Measurements from ENCODE around the gene CCDC24. TPM values are rescaled to one million over a fixed set of nuclear protein-coding genes. Genes with fewer than 3 reads are reported as not detected.

Gene CCDC24
- total RNA-seq, 1 donor from 2014 or later = 0.89 TPM

Other genes starting within 250 kb of the CCDC24 start
- 0.49 TPM for gene ARTN, start 57.8 kb upstream of the CCDC24 start, total RNA-seq
- gene IPO13, start 44.6 kb upstream of the CCDC24 start, total RNA-seq = 56.9 TPM
- 14.8 TPM for gene DPH2, start 21.6 kb upstream of the CCDC24 start, total RNA-seq
- 84.5 TPM for gene ATP6V0B, start 16.6 kb upstream of the CCDC24 start, total RNA-seq
- gene B4GALT2, start 12.4 kb upstream of the CCDC24 start, total RNA-seq = 39.1 TPM
- gene SLC6A9, start 39.9 kb downstream of the CCDC24 start, total RNA-seq = 1.5 TPM
- not detected for gene KLF17, start 127.2 kb downstream of the CCDC24 start, total RNA-seq
- gene KLF18, start 150.0 kb downstream of the CCDC24 start, total RNA-seq = not detected
- gene DMAP1, start 221.9 kb downstream of the CCDC24 start, total RNA-seq = 27.5 TPM